ENCODE data around the gene GLA. TPM values are rescaled to one million over a fixed set of nuclear protein-coding genes. Genes with fewer than 3 reads are reported as not detected.

The GLA gene
- total RNA-seq = 16.9 TPM

GRCh38 chrX:101407748-101408531, at the start of gene GLA, which contains the start of gene HNRNPH2:
Gene GLA, minus strand, starts transcription at chrX:101407925. Its CDS starts 22 bp downstream, at chrX:101407903.
Gene HNRNPH2, plus strand, starts transcription at chrX:101408222. Its CDS starts 3,767 bp downstream, at chrX:101411989.
- ATAC-seq = peak; percentile 99

DNA sequence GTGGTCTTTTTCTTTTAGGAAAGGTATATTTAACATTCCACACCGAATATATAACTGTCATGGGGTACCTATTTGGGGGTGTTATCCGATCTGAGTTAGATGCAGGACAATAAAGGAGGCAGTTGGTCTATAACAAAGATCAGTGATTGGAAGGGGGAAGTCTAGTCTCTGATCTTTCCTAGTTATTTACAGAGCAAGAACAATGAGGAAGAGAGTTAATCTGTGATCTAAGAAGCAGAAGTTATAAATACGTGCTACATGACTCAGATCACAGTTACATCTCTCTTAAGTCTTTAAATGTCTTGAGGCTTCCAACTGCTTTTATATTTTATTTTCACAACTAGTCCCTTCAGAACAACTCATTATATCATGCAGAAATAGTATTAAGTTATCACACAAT, 44.3 kb upstream of the GLA start:
- ATAC-seq = no peak

- ATAC-seq = no peak
Observed at GRCh38 chrX:101450961-101451360, 43.2 kb upstream of the GLA start.

- ATAC-seq = no peak
Observed at GRCh38 chrX:101450085-101450484, 42.4 kb upstream of the GLA start.

DNA sequence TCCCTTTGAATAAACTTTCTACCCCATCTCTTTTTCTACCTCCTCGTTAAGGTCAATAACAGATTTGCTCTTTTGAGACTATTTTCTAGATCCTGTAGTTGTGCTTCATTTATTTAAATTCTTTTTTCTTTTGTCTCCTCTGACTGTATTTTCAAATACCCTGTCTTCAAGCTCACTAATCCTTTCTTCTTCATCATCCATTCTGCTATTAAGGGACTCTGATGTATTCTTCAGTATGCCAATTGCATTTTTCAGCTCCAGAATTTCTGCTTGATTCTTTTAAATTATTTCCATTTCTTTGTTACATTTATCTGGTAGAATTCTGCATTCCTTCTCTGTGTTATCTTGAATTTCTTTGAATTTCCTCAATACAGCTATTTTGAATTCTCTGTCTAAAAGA, 41.6 kb upstream of the GLA start:
- no peak for ATAC-seq

DNA sequence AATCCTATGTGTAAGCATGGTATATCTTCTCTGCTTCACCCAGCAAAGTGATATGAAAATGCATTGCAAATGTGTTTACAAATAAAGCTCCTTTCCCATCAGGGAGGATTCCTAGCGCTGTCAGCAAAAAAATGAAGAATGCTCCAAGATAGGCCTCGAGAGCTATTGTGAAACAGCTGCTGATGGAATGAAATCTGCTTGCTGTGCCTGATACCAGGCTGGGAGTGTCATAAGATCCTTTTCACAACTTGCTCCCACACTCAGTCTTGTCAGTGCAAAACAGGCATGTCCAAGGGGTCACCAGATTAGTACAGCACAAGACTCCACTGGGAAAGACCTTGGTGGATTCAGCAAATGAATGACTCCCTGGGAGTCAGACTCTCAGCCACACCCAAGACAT, 34.4 kb upstream of the GLA start:
- ATAC-seq = no peak

- no peak for ATAC-seq
Observed at GRCh38 chrX:101430457-101431078, 22.8 kb upstream of the GLA start.

GRCh38 chrX:101429934-101430333, 22.2 kb upstream of the GLA start:
- ATAC-seq = no peak

DNA sequence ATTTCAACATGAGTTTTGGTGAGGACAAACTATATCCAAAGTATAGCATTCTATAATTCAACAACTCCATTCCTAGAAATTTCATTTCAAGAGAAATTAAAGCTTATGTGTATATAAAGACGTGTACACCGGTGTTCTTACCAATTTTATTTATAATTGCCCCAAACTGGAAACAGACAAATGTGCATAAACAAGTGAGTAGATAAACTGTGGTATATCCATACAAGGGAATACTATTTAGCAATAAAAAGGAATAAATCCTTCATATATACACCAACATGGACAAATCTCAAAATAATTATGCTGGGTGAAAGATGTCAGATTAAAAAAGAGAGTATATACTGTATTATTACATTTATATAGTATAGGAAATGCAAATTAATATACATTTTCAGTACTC, 20.2 kb upstream of the GLA start:
- ATAC-seq = no peak

DNA sequence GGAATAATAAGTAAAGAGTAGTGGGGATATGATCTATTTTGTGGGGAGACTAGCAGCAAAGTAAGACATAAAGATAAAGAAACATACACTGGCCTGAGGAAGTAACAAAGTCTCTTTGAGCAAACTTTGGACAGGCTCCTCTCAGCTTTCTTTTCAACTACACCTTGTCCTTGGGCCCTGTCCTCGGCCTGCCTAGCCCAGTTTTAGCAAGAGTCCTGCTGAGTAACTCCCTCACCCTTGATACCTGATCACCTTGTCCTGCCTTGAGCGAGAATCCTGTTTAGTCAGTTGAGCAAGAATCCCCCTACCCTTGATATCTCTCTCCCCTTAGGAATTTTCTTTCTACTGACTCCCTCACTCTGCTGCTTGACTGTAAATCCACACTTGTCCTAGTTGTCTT, 11.8 kb upstream of the GLA start:
- no peak for ATAC-seq

DNA sequence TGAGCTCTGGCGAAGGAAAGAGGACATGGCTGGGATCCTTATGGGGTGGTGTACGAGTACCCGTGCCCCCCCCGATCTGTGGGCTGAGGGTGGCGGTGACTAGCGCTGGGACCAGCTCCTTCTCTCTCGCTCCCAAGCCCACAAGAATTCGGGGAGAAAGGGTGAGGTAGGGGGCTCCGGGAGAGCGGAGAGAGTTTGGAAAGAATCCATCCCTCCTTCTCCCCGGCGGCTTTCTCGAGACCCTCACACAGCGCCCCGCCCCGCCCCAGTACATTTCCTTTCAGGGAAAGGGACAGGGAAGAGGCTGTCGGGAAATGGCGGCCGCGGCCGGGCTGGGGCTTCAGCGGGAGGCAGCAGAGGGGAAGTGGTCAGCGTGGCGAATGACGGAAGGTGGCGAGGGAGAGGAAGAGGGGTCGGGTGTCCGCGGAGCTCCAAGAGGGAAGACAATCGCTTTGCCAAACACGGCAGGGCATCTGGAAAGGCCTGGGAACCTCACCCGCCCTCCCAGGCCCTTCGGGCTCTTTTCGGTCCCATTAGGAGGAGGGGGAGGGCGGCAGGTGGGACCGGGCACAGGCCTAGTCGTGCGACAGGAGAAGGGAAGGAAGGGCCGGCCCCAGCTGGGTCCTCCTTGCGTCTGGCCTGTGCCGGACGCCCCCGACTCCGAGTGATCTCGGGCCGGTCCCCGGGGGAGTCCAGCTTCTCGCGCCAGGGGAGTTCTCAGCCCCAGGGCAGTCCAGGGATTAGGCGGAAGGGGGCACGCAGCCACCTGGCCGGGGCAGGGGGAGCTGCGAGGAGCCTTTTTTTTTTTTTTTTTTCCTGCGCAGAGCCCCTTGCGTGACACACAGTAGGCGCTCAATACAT, 10.5 kb upstream of the GLA start:
- ATAC-seq = peak; percentile 55

- ATAC-seq = no peak
Observed at GRCh38 chrX:101417190-101417589, 9.5 kb upstream of the GLA start.

GRCh38 chrX:101416691-101417090, 9.0 kb upstream of the GLA start:
- ATAC-seq = no peak

DNA sequence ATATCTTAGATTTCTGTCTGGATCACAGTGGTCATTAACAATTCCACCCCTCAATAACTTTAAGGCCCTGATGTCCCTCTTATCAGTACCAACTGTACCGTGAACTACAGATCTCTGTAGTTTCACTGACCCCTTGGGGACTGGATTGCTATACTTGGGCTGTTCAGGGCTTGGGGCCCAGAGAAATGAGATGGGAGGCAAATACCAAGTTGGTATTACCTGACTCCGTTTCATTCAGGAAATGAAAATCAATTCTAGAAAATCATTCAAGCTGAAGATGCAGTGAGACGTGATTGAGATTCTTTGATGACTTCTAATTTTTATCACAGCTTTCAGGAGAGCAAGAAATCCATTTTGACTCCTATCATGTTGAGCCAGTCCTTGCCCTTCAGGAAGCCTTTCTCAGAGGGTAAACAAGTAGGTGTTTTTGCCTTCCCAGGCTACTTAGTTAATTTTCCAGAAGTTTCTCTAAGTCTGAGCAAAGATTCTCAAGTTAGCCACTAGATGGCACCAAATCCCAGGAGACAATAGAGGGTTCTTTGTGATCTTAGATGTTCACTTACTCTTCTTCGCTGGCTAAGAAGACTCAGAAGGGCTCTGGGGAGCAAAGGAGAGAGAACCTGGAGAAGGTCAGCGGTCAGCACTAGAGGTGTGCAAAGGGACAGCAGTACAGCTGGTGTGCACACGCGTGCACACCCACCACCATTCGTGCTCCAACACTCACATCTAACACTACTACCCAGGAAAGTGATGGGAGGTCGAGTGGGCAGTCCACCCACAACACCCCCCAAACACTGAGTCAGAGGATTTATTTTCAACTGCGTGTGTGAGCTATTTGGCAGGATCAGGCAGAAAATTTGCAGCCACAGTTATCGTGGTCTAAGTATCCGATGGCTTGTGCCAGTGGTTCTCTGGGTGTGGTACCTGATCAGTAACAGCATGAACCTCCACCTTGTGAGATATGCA, 7.7 kb upstream of the GLA start:
- peak; percentile 72 for ATAC-seq

- ATAC-seq = no peak
Observed at GRCh38 chrX:101411984-101412383, 4.3 kb upstream of the GLA start.

- ATAC-seq = no peak
Observed at GRCh38 chrX:101410461-101410860, 2.7 kb upstream of the GLA start.

GRCh38 chrX:101409043-101409442, 1.3 kb upstream of the GLA start:
- no peak for ATAC-seq

GRCh38 chrX:101408532-101408841, 762 bp upstream of the GLA start:
- ATAC-seq = no peak

- ATAC-seq = no peak
Observed at GRCh38 chrX:101407167-101407747, 468 bp downstream of the GLA start.

GRCh38 chrX:101399825-101400224, 7.9 kb downstream of the GLA start:
- no peak for ATAC-seq

GRCh38 chrX:101398694-101399093, 9.0 kb downstream of the GLA start:
- no peak for ATAC-seq

DNA sequence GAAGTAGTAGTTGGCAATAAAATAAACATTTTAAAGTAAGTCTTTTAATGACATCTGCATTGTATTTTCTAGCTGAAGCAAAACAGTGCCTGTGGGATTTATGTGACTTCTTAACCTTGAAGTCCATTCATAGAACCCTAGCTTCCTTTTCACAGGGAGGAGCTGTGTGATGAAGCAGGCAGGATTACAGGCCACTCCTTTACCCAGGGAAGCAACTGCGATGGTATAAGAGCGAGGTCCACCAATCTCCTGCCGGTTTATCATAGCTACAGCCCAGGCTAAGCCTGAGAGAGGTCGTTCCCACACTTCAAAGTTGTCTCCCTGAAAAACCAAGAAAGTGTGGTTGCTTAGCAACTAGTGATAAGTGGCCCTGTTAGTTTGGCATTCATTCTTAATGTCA, 9.9 kb downstream of the GLA start:
- peak; percentile 82 for ATAC-seq

Data from esophagus mucosa (tissue), 1 donor.